HepG2 (cell line): ENCODE measurements around the gene CA6. TPM values are rescaled to one million over a fixed set of nuclear protein-coding genes. Genes with fewer than 3 reads are reported as not detected.
A peak's percentile ranks its signal among the peaks of the same experiment; 100 is the strongest.

ENCODE experiments used
- AGO1 ChIP-seq: fragments of 200-400 bp; formaldehyde crosslinking; IDR thresholded peaks from 2 replicates; pipeline ENCODE4 v1.6.1; 2017; ENCODE audit warnings: mild to moderate bottlenecking, low read depth, low read length, moderate library complexity; ENCODE audit not compliant: poor library complexity, severe bottlenecking
- ARNT2 ChIP-seq: sonication (generic); formaldehyde crosslinking; IDR thresholded peaks from 2 replicates; pipeline ENCODE4 v1.8.0; 2022; ENCODE audit warnings: mild to moderate bottlenecking, low read depth, missing genetic modification reagents, moderate library complexity
- BRD4 ChIP-seq: sonication (generic); formaldehyde crosslinking; IDR thresholded peaks from 2 replicates; pipeline ENCODE4 v1.4.0; 2020; ENCODE audit warnings: missing genetic modification reagents
- CAMTA2 ChIP-seq: sonication (generic); formaldehyde crosslinking; IDR thresholded peaks from 2 replicates; pipeline ENCODE4 v1.4.0; 2020; ENCODE audit warnings: mild to moderate bottlenecking, missing genetic modification reagents, borderline replicate concordance
- CBX5 ChIP-seq: sonication (generic); formaldehyde crosslinking; IDR thresholded peaks from 2 replicates; pipeline ENCODE4 v1.4.0; 2020; ENCODE audit warnings: missing genetic modification reagents, borderline replicate concordance
- ETV5 ChIP-seq: IDR thresholded peaks from 2 replicates; pipeline ENCODE4 v1.6.1; 2018; ENCODE audit warnings: missing biosample characterization, missing genetic modification reagents, inconsistent platforms, borderline replicate concordance
- HIVEP1 ChIP-seq: sonication (generic); formaldehyde crosslinking; IDR thresholded peaks from 2 replicates; pipeline ENCODE4 v1.4.0; 2020; ENCODE audit warnings: mild to moderate bottlenecking, missing genetic modification reagents
- HNF1B ChIP-seq: sonication (generic); formaldehyde crosslinking; IDR thresholded peaks from 2 replicates; pipeline ENCODE4 v1.5.1; 2020; ENCODE audit warnings: mild to moderate bottlenecking, moderate library complexity, missing genetic modification reagents
- KAT2B ChIP-seq: fragments of 150-350 bp; IDR thresholded peaks from 2 replicates; pipeline ENCODE4 v1.6.1; 2014; ENCODE audit warnings: low read depth, low read length, borderline replicate concordance
- KAT8 ChIP-seq: IDR thresholded peaks from 2 replicates; pipeline ENCODE4 v1.6.1; 2016; ENCODE audit warnings: missing genetic modification reagents, missing compliant biosample characterization
- KDM5B ChIP-seq: sonication (generic); formaldehyde crosslinking; IDR thresholded peaks from 2 replicates; pipeline ENCODE4 v1.4.0; 2020; ENCODE audit warnings: missing genetic modification reagents, mild to moderate bottlenecking, borderline replicate concordance
- NCOR1 ChIP-seq: fragments of 200-600 bp; sonication (generic); IDR thresholded peaks from 2 replicates; pipeline ENCODE4 v1.7.0; 2017; ENCODE audit warnings: antibody characterized with exemption, low read length, borderline replicate concordance
- NR2F6 ChIP-seq, 2 experiments: IDR thresholded peaks; 2 replicates each; pipeline ENCODE4 v1.6.1; 2016; ENCODE audit warnings: antibody characterized with exemption in 1 of 2, mild to moderate bottlenecking in 1 of 2
- SMAD3 ChIP-seq: sonication (generic); formaldehyde crosslinking; IDR thresholded peaks from 2 replicates; pipeline ENCODE4 v1.4.0; 2020; ENCODE audit warnings: missing genetic modification reagents
- ZBTB34 ChIP-seq: sonication (generic); formaldehyde crosslinking; IDR thresholded peaks from 2 replicates; pipeline ENCODE4 v1.8.0; 2022; ENCODE audit warnings: mild to moderate bottlenecking, missing genetic modification reagents
- ZBTB43 ChIP-seq: sonication (generic); formaldehyde crosslinking; conservative IDR thresholded peaks from 2 replicates; pipeline ENCODE4 v1.4.0; 2020; ENCODE audit warnings: missing genetic modification reagents
- ZBTB7A ChIP-seq: sonication (generic); formaldehyde crosslinking; IDR thresholded peaks from 2 replicates; pipeline ENCODE4 v1.8.0; 2022; ENCODE audit warnings: mild to moderate bottlenecking, missing genetic modification reagents
- ZNF724P ChIP-seq: sonication (generic); formaldehyde crosslinking; IDR thresholded peaks from 2 replicates; pipeline ENCODE4 v1.8.0; 2022; ENCODE audit warnings: missing genetic modification reagents, borderline replicate concordance
- ZNF878 ChIP-seq: sonication (generic); formaldehyde crosslinking; IDR thresholded peaks from 2 replicates; pipeline ENCODE4 v1.8.1; 2023; ENCODE audit warnings: mild to moderate bottlenecking, missing genetic modification reagents, moderate library complexity
- polyA plus RNA-seq, 8 experiments: library from polyadenylated mRNA; depleted of rRNA in 3 of 8; stranded (reverse) in 7 of 8; unstranded in 1 of 8; fragments of >200 nt; fragmentation: Illumina TruSeq in 4 of 8; extraction: Trizol in 4 of 8; gene quantifications; 2 replicates each; pipeline versions ENCODE4 v1.2.1 to v1.2.3, GENCODE V29; 2011 to 2016; ENCODE audit warnings: low read depth in 4 of 8, missing spikeins in 1 of 8, mixed read lengths in 1 of 8; ENCODE audit not compliant: insufficient read depth in 1 of 8
- total RNA-seq, 5 experiments: library from RNA; depleted of rRNA; stranded (reverse); fragments of >200 nt; fragmentation: Illumina TruSeq; extraction: Trizol; gene quantifications; 2 replicates each; pipeline ENCODE4 v1.2.3, GENCODE V29; 2016; ENCODE audit warnings: low read depth in 1 of 5
- TF ChIP-seq, protein P1 (sequence below): sonication (generic); formaldehyde crosslinking; IDR thresholded peaks from 2 replicates; pipeline ENCODE4 v1.9.0; 2022; ENCODE audit warnings: low read depth, missing genetic modification reagents
- TF ChIP-seq, protein P2 (sequence below): sonication (generic); IDR thresholded peaks from 2 replicates; pipeline ENCODE4 v1.6.1; 2016; ENCODE audit warnings: low read depth, borderline replicate concordance
- TF ChIP-seq, protein P3 (sequence below): sonication (generic); formaldehyde crosslinking; IDR thresholded peaks from 2 replicates; pipeline ENCODE4 v1.5.0; 2020; ENCODE audit warnings: missing genetic modification reagents, mild to moderate bottlenecking, borderline replicate concordance

CA6 gene
- total and polyA plus RNA-seq, 2 of the 13 experiments (the other 11 are each of a cell fraction or from before 2014, with no cell fraction given): not detected

DNA sequence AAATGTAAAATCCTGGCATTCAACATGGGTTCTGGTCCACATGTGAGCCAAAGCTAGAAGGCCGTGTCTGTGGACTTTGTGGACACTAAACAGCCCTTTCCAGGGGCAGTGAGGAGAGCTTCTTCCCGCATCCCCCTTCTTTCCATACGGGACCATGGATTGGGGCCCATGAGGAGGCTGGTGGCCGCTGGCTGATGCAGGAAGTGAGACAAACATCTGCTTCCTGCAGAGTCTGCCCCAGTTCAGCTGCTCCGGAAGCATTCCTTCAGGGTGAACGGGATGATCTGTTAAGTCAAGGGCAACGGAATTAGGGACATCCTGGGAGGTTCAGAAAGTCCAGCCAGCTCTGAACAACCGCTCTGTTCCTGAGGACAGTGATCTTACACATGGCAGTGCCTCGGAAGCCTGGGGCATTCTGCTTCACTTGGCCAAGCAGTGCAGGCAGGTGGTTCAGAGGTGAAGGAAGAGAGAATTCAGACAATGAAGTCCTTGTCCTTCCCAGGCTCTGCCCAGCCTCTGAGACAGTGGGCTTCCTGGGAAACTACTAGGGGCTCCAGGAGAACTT is 1.5 kb downstream of the CA6 start (continued):
- no peak for TF ChIP-seq AGO1
- TF ChIP-seq, protein P1, sequence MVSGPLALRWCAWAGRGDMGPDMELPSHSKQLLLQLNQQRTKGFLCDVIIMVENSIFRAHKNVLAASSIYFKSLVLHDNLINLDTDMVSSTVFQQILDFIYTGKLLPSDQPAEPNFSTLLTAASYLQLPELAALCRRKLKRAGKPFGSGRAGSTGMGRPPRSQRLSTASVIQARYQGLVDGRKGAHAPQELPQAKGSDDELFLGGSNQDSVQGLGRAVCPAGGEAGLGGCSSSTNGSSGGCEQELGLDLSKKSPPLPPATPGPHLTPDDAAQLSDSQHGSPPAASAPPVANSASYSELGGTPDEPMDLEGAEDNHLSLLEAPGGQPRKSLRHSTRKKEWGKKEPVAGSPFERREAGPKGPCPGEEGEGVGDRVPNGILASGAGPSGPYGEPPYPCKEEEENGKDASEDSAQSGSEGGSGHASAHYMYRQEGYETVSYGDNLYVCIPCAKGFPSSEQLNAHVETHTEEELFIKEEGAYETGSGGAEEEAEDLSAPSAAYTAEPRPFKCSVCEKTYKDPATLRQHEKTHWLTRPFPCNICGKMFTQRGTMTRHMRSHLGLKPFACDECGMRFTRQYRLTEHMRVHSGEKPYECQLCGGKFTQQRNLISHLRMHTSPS (CRISPR knock-in tag): no peak
- TF ChIP-seq ETV5 (CRISPR knock-in tag): peak; percentile 86
- TF ChIP-seq NR2F6 (IDR thresholded peaks at IDR 0.05): no peak
- peak; percentile 24; the same call in 1 of the 2 replicates for TF ChIP-seq NR2F6 (CRISPR knock-in tag; IDR thresholded peaks at IDR 0.05)
- TF ChIP-seq SMAD3 (CRISPR knock-in tag): no peak
- peak; percentile 55; the same call in 1 of the 2 replicates for TF ChIP-seq CBX5
- TF ChIP-seq KAT8 (CRISPR knock-in tag): peak; percentile 84
- TF ChIP-seq BRD4: 0 out of 2 replicates have a peak, but pooled peaks have one; percentile 59
- no peak for TF ChIP-seq ZNF724P (CRISPR knock-in tag)
- TF ChIP-seq CAMTA2 (CRISPR knock-in tag): no peak
- TF ChIP-seq, protein P2, sequence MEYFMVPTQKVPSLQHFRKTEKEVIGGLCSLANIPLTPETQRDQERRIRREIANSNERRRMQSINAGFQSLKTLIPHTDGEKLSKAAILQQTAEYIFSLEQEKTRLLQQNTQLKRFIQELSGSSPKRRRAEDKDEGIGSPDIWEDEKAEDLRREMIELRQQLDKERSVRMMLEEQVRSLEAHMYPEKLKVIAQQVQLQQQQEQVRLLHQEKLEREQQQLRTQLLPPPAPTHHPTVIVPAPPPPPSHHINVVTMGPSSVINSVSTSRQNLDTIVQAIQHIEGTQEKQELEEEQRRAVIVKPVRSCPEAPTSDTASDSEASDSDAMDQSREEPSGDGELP: peak; percentile 46; the same call in 1 of the 2 replicates
- no peak for TF ChIP-seq ZBTB34 (CRISPR knock-in tag)
- no peak for TF ChIP-seq ARNT2 (CRISPR knock-in tag)
- no peak for TF ChIP-seq ZBTB7A
- TF ChIP-seq KDM5B (CRISPR knock-in tag): peak; percentile 29; the same call in 1 of the 2 replicates
- TF ChIP-seq, protein P3, sequence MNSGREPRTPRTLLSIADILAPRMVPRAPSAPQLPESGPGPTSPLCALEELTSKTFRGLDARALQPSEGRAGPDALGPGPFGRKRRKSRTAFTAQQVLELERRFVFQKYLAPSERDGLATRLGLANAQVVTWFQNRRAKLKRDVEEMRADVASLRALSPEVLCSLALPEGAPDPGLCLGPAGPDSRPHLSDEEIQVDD (CRISPR knock-in tag): no peak
- no peak for TF ChIP-seq KAT2B
- peak; percentile 25; the same call in 1 of the 2 replicates for TF ChIP-seq HNF1B (CRISPR knock-in tag)
- no peak for TF ChIP-seq NCOR1
- TF ChIP-seq HIVEP1 (CRISPR knock-in tag): no peak; the same call in 1 of the 2 replicates
- 0 out of 2 replicates have a peak, but pooled peaks have one; percentile 44 for TF ChIP-seq ZBTB43 (CRISPR knock-in tag)
- TF ChIP-seq ZNF878: no peak
